Astrocyte of the spinal cord (primary cell): ENCODE measurements around the gene CPLANE1.
A peak's percentile ranks its signal among the peaks of the same experiment; 100 is the strongest.
"Not testable (repeated sequence)": the region's sequence is repeated elsewhere in the genome, so short reads cannot be mapped to it uniquely, and the experiment has no call there.

Experiments
- DNase-seq: peaks from one replicate; pipeline ENCODE4 v3.0.0; 2011; ENCODE audit warnings: low read depth, low spot score
- H3K4me3 ChIP-seq: 2 replicates; pipeline ENCODE4 v1.5.1; 2011; ENCODE audit warnings: low read depth, mild to moderate bottlenecking, low read length, moderate library complexity
- CTCF ChIP-seq: IDR thresholded peaks from 2 replicates; pipeline ENCODE4 v1.5.1; 2012; ENCODE audit warnings: low read depth, mild to moderate bottlenecking, low read length, inconsistent platforms
- in situ Hi-C: cut with HindIII; loops from 2 replicates; pipeline ENCODE4 v1.10.0; 2017; ENCODE audit warnings: low sequenced_read_pairs

CPLANE1 gene

GRCh38 chr5:37090123-37090726 is 159.0 kb downstream of the CPLANE1 start:
- in situ Hi-C loops = no loop called here
- no peak for DNase-seq

GRCh38 chr5:37088009-37088408 is 161.2 kb downstream of the CPLANE1 start:
- no peak overlapping the region for H3K4me3 ChIP-seq
- TF ChIP-seq CTCF = no peak
- DNase-seq = no peak
- in situ Hi-C loops = no loop called here

More at GRCh38 chr5:37090123-37090726, 159.0 kb downstream of the CPLANE1 start:
- TF ChIP-seq CTCF = no peak
- H3K4me3 ChIP-seq = no peak overlapping the region

- no peak for TF ChIP-seq CTCF
- no peak overlapping the region for H3K4me3 ChIP-seq
- DNase-seq = peak; percentile 63
- in situ Hi-C loops = no loop called here
Observed at GRCh38 chr5:37086466-37087173, 162.6 kb downstream of the CPLANE1 start.

GRCh38 chr5:37086026-37086425 is 163.2 kb downstream of the CPLANE1 start:
- H3K4me3 ChIP-seq, in situ Hi-C loops, DNase-seq: not testable (repeated sequence)

GRCh38 chr5:37082977-37083376 is 166.2 kb downstream of the CPLANE1 start:
- DNase-seq, in situ Hi-C loops, H3K4me3 ChIP-seq: not testable (repeated sequence)

- in situ Hi-C loops = no loop called here
- TF ChIP-seq CTCF = no peak
- no peak overlapping the region for H3K4me3 ChIP-seq
- DNase-seq = no peak
Observed at GRCh38 chr5:37080697-37081096, 168.5 kb downstream of the CPLANE1 start.

- TF ChIP-seq CTCF = no peak
Observed at GRCh38 chr5:37077146-37077545, 172.0 kb downstream of the CPLANE1 start.

More at GRCh38 chr5:37077146-37077545, 172.0 kb downstream of the CPLANE1 start:
- in situ Hi-C loops = no loop called here
- no peak overlapping the region for H3K4me3 ChIP-seq
- no peak for DNase-seq
